CD14-positive monocyte (primary cell): ENCODE measurements around the gene IPMK. TPM values are rescaled to one million over a fixed set of nuclear protein-coding genes. Genes with fewer than 3 reads are reported as not detected.

Source experiments
- DNase-seq, 3 donors: peaks; one replicate each; pipeline ENCODE4 v3.0.0-alpha.2; 2011 to 2022
- H2AFZ ChIP-seq: 2 replicates; pipeline ENCODE4 v1.6.0; 2012; ENCODE audit warnings: mild to moderate bottlenecking, low read depth, low read length, inconsistent platforms; ENCODE audit not compliant: insufficient read depth, poor library complexity, severe bottlenecking
- H3K27ac ChIP-seq, 2 donors: 1 replicate in 1 of 2; 2 replicates in 1 of 2; pipeline ENCODE4 v1.5.1; 2012 to 2013; ENCODE audit warnings: low read length in 2 of 2, control low read depth in 1 of 2, inconsistent platforms in 1 of 2, low read depth in 1 of 2, mild to moderate bottlenecking in 1 of 2
- H3K27me3 ChIP-seq, 2 donors: one replicate each; pipeline versions ENCODE4 v1.6.0 to v1.6.1; 2011 to 2013; ENCODE audit warnings: low read length in 2 of 2; ENCODE audit not compliant: control insufficient read depth in 2 of 2, insufficient read depth in 2 of 2
- H3K36me3 ChIP-seq, 2 donors: replicated peaks in 1 of 2; 1 replicate in 1 of 2; 2 replicates in 1 of 2; pipeline versions ENCODE4 v1.5.1 to v1.6.1; 2012 to 2013; ENCODE audit warnings: low read length in 2 of 2, control low read depth in 1 of 2, inconsistent platforms in 1 of 2, mild to moderate bottlenecking in 1 of 2; ENCODE audit not compliant: insufficient read depth in 2 of 2, control insufficient read depth in 1 of 2
- H3K4me1 ChIP-seq, 2 donors: 1 replicate in 1 of 2; 2 replicates in 1 of 2; pipeline versions ENCODE4 v1.5.1 to v1.6.1; 2012 to 2013; ENCODE audit warnings: low read length in 2 of 2, control low read depth in 1 of 2, inconsistent platforms in 1 of 2, mild to moderate bottlenecking in 1 of 2, moderate library complexity in 1 of 2; ENCODE audit not compliant: insufficient read depth in 2 of 2, control insufficient read depth in 1 of 2
- H3K4me2 ChIP-seq: replicated peaks from 2 replicates; pipeline ENCODE3; 2012; ENCODE audit warnings: low read length, moderate library complexity, mild to moderate bottlenecking; ENCODE audit not compliant: poor library complexity, severe bottlenecking; ENCODE audit errors: extremely low read depth
- H3K4me3 ChIP-seq, 3 experiments: fragments of 200-600 bp in 1 of 3; sonication (generic) in 1 of 3; replicated peaks in 1 of 3; 1 replicate in 2 of 3; 2 replicates in 1 of 3; pipeline ENCODE4 v1.5.1; 2011 to 2013; ENCODE audit warnings: low read length in 3 of 3, mild to moderate bottlenecking in 3 of 3, control low read depth in 2 of 3, low read depth in 2 of 3, inconsistent platforms in 1 of 3, moderate library complexity in 1 of 3
- H3K79me2 ChIP-seq: 2 replicates; pipeline ENCODE4 v1.6.0; 2012; ENCODE audit warnings: mild to moderate bottlenecking, control low read depth, inconsistent platforms, low read length, moderate library complexity; ENCODE audit not compliant: insufficient read depth
- H3K9ac ChIP-seq: 2 replicates; pipeline ENCODE4 v1.6.0; 2017; ENCODE audit warnings: low read length, mild to moderate bottlenecking; ENCODE audit not compliant: insufficient read depth, poor library complexity, severe bottlenecking
- H3K9me3 ChIP-seq, 2 donors: replicated peaks in 1 of 2; 1 replicate in 1 of 2; 2 replicates in 1 of 2; pipeline versions ENCODE4 v1.5.1 to v1.6.1; 2012 to 2013; ENCODE audit warnings: low read length in 2 of 2, control low read depth in 1 of 2; ENCODE audit not compliant: control insufficient read depth in 1 of 2, insufficient read depth in 1 of 2
- H4K20me1 ChIP-seq: 2 replicates; pipeline ENCODE4 v1.6.0; 2012; ENCODE audit warnings: mild to moderate bottlenecking, low read length, control low read depth, moderate library complexity; ENCODE audit not compliant: insufficient read depth
- H3K27ac Mint-ChIP-seq, 7 donors: one replicate each; pipeline ENCODE4 v1.8.0; 2020; ENCODE audit warnings: mild to moderate bottlenecking in 7 of 7, mixed read lengths in 7 of 7, moderate library complexity in 6 of 7, inconsistent platforms in 2 of 7
- H3K27me3 Mint-ChIP-seq, 3 donors: one replicate each; pipeline ENCODE4 v1.8.0; 2021 to 2022; ENCODE audit warnings: low read depth in 3 of 3, mild to moderate bottlenecking in 3 of 3, mixed read lengths in 3 of 3, moderate library complexity in 3 of 3, inconsistent platforms in 1 of 3
- H3K36me3 Mint-ChIP-seq, 2 donors: one replicate each; pipeline ENCODE4 v1.8.0; 2020; ENCODE audit warnings: mixed read lengths in 2 of 2, inconsistent platforms in 1 of 2, mild to moderate bottlenecking in 1 of 2
- H3K4me1 Mint-ChIP-seq: one replicate; pipeline ENCODE4 v1.8.0; 2020; ENCODE audit warnings: mild to moderate bottlenecking, mixed read lengths
- H3K4me3 Mint-ChIP-seq, 2 donors: one replicate each; pipeline ENCODE4 v1.8.0; 2020; ENCODE audit warnings: mild to moderate bottlenecking in 2 of 2, mixed read lengths in 2 of 2, moderate library complexity in 1 of 2
- H3K9me3 Mint-ChIP-seq, 7 donors: one replicate each; pipeline ENCODE4 v1.8.0; 2020 to 2022; ENCODE audit warnings: mixed read lengths in 7 of 7, mild to moderate bottlenecking in 6 of 7, moderate library complexity in 6 of 7, inconsistent platforms in 2 of 7
- CTCF ChIP-seq: fragments of 200-600 bp; IDR thresholded peaks from one replicate; pipeline ENCODE4 v1.8.0; 2022; ENCODE audit warnings: antibody characterized with exemption, mild to moderate bottlenecking
- WGBS: methylation state at CpG from one replicate; pipeline ENCODE4 v1.1.5; 2013; ENCODE audit warnings: missing lambda C conversion rate; ENCODE audit not compliant: insufficient coverage; 5-methylcytosine and 5-hydroxymethylcytosine counted together
- intact Hi-C, 2 donors: fragments of 100-400 bp; cut with micrococcal nuclease; formaldehyde crosslinking; loops; one replicate each; pipeline versions ENCODE4 v1.15.0 to v1.15.1; 2023
- polyA plus RNA-seq, 3 donors: library from polyadenylated mRNA; depleted of rRNA in 1 of 3; unstranded in 2 of 3; stranded (reverse) in 1 of 3; fragments of 300-500 nt in 2 of 3; fragments of >200 nt in 1 of 3; fragmentation: Illumina TruSeq in 2 of 3; gene quantifications; 1 replicate in 2 of 3; 2 replicates in 1 of 3; pipeline ENCODE4 v1.2.3, GENCODE V29; 2012 to 2021

The IPMK gene
- polyA plus RNA-seq, 3 donors = 6.1 to 10.9 (median 8.8) TPM

GRCh38 chr10:58311026-58311425 lies 43.3 kb upstream of the IPMK start:
- H3K27me3 ChIP-seq = peaks cover 2 to 10% of the 10 kb centered on the region in 2 donors
- H2AFZ ChIP-seq = no peak overlapping the region
- peak overlapping the region in 1 of 2 donors; percentile 4 for H3K4me3 Mint-ChIP-seq
- no peak overlapping the region for H3K4me3 ChIP-seq
- no peak overlapping the region for H3K27ac Mint-ChIP-seq
- no peaks in the 10 kb centered on the region for H3K4me1 ChIP-seq
- H3K27ac ChIP-seq = no peak overlapping the region
- no peaks in the 10 kb centered on the region for H3K36me3 ChIP-seq
- DNase-seq = no peak
- no peaks in the 10 kb centered on the region for H4K20me1 ChIP-seq
- intact Hi-C loops = no loop called here
- no peaks in the 10 kb centered on the region for H3K79me2 ChIP-seq
- H3K27me3 Mint-ChIP-seq = peaks cover 5 to 17% (median 9%) of the 10 kb centered on the region in 3 donors
- H3K9me3 ChIP-seq = no peaks in the 10 kb centered on the region
- no peak for TF ChIP-seq CTCF
- H3K4me2 ChIP-seq = no peak overlapping the region
- peaks cover 0 to 1% (median 0%) of the 10 kb centered on the region in 7 donors for H3K9me3 Mint-ChIP-seq
- H3K9ac ChIP-seq = no peak overlapping the region
- no peaks in the 10 kb centered on the region for H3K36me3 Mint-ChIP-seq
- H3K4me1 Mint-ChIP-seq = no peaks in the 10 kb centered on the region

- peaks cover 0 to 1% (median 0%) of the 10 kb centered on the region in 7 donors for H3K9me3 Mint-ChIP-seq
- Histone ChIP-seq H3K9ac (no peak overlapping the region), H3K27ac (no peak overlapping the region), H3K36me3 (no peaks in the 10 kb centered on the region), H3K79me2 (no peaks in the 10 kb centered on the region), H3K27me3 (peaks cover 3 to 12% of the 10 kb centered on the region in 2 donors), H4K20me1 (no peaks in the 10 kb centered on the region), H3K4me1 (no peaks in the 10 kb centered on the region), H3K9me3 (no peaks in the 10 kb centered on the region), H3K4me2 (no peak overlapping the region), H3K4me3 (no peak overlapping the region), H2AFZ (no peak overlapping the region)
- H3K27me3 Mint-ChIP-seq = peaks cover 7 to 14% (median 12%) of the 10 kb centered on the region in 3 donors
- H3K36me3 Mint-ChIP-seq = no peaks in the 10 kb centered on the region
- H3K4me3 Mint-ChIP-seq = no peak overlapping the region
- DNase-seq = no peak
- no peak overlapping the region for H3K27ac Mint-ChIP-seq
- intact Hi-C loops = loop anchor here in 1 of 2 donors (5.0 kb wide), 1 partner anchor 45 kb away; no protein-coding TSS in a partner anchor
- no peak for TF ChIP-seq CTCF
- 100% methylated on average over 1 of the region's 3 CpGs for WGBS
- H3K4me1 Mint-ChIP-seq = peaks cover 3% of the 10 kb centered on the region
Observed at GRCh38 chr10:58307676-58308075, 40.0 kb upstream of the IPMK start.
